GM12878 (cell line): ENCODE data around the gene FGFRL1. TPM values are rescaled to one million over a fixed set of nuclear protein-coding genes. Genes with fewer than 3 reads are reported as not detected.
A peak's percentile ranks its signal among the peaks of the same experiment; 100 is the strongest.

ENCODE experiments used
- ATAC-seq: fragments of 200-7000 bp; cut with Tn5 transposase; 3 replicates; pipeline ENCODE4 v1.9.1; 2020; ENCODE audit warnings: mild to moderate bottlenecking, moderate library complexity
- BruUV-seq: library from RNA; stranded (reverse); fragments of 400-500 nt; replicated peaks from 2 replicates; lab custom pipeline; 2021; lab: Mats Ljungman, UMichigan
- CTCF ChIA-PET: fragments of 300-600 bp; sonication (Branson Sonifier 250); formaldehyde crosslinking; extraction: SDS; loops from one replicate; lab custom pipeline; 2021; ENCODE audit warnings: inconsistent platforms; lab: Yijun Ruan, JAX
- POLR2A ChIA-PET: fragments of 350-600 bp; formaldehyde crosslinking; extraction: SDS; loops from one replicate; lab custom pipeline; 2021; ENCODE audit warnings: inconsistent platforms; lab: Charles Lee
- RAD21 ChIA-PET: fragments of 300-600 bp; sonication (Branson Sonifier 250); formaldehyde crosslinking; loops from one replicate; lab custom pipeline; 2023; ENCODE audit warnings: antibody characterized with exemption; ENCODE audit not compliant: unreplicated experiment; lab: Charles Lee
- SMC1A ChIA-PET: fragments of 300-600 bp; sonication (Branson Sonifier 250); formaldehyde crosslinking; loops from one replicate; lab custom pipeline; 2023; ENCODE audit not compliant: unreplicated experiment, uncharacterized antibody; lab: Charles Lee
- DNase-seq: peaks from one replicate; pipeline ENCODE4 v3.0.0-alpha.2; 2011; ENCODE audit warnings: low read depth, low spot score
- FAIRE-seq: peaks from 3 replicates; lab custom pipeline; 2011; peaks lifted over from hg19 to GRCh38; lab: Jason Lieb, UNC
- H2AFZ ChIP-seq: 2 replicates; pipeline ENCODE4 v1.6.0; 2011; ENCODE audit warnings: low read depth, low read length, control low read depth; ENCODE audit not compliant: control insufficient read depth
- H3K27ac ChIP-seq: 2 replicates; pipeline ENCODE4 v1.5.1; 2011; ENCODE audit warnings: control low read depth; ENCODE audit not compliant: control insufficient read depth, insufficient read depth
- H3K27me3 ChIP-seq, 2 experiments: replicated peaks in 1 of 2; 2 replicates each; pipeline versions ENCODE4 v1.6.0 to v1.6.1; 2011; ENCODE audit warnings: low read length in 1 of 2; ENCODE audit not compliant: control insufficient read depth in 2 of 2, insufficient read depth in 2 of 2
- H3K36me3 ChIP-seq, 2 experiments: 2 replicates each; pipeline ENCODE4 v1.5.1; 2011; ENCODE audit warnings: low read length in 1 of 2; ENCODE audit not compliant: control insufficient read depth in 2 of 2, insufficient read depth in 2 of 2
- H3K4me1 ChIP-seq: 2 replicates; pipeline ENCODE4 v1.6.1; 2011; ENCODE audit warnings: mild to moderate bottlenecking, low read length, moderate library complexity, mixed read lengths; ENCODE audit not compliant: control insufficient read depth, insufficient read depth
- H3K4me2 ChIP-seq: 2 replicates; pipeline ENCODE4 v1.6.0; 2011; ENCODE audit warnings: control low read depth; ENCODE audit not compliant: control insufficient read depth, insufficient read depth
- H3K4me3 ChIP-seq: fragments of 200-600 bp; sonication (generic); 2 replicates; pipeline ENCODE4 v1.5.1; 2016
- H3K79me2 ChIP-seq: 2 replicates; pipeline ENCODE4 v1.6.0; 2011; ENCODE audit warnings: low read length; ENCODE audit not compliant: control insufficient read depth, insufficient read depth
- H3K9ac ChIP-seq: 2 replicates; pipeline ENCODE4 v1.8.0; 2011; ENCODE audit warnings: low read length, control low read depth, mixed read lengths; ENCODE audit not compliant: control insufficient read depth, insufficient read depth
- H3K9me3 ChIP-seq: replicated peaks from 3 replicates; pipeline ENCODE4 v1.5.1; 2011; ENCODE audit warnings: mild to moderate bottlenecking, low read length; ENCODE audit not compliant: control insufficient read depth, insufficient read depth
- H4K20me1 ChIP-seq: 2 replicates; pipeline ENCODE4 v1.6.0; 2011; ENCODE audit not compliant: control insufficient read depth, insufficient read depth
- BACH1 ChIP-seq: fragments of 450-650 bp; IDR thresholded peaks from 2 replicates; pipeline ENCODE4 v1.6.1; 2017; ENCODE audit warnings: mild to moderate bottlenecking, borderline replicate concordance
- CEBPB ChIP-seq, 2 experiments: fragments of 150-350 bp in 1 of 2; IDR thresholded peaks; 2 replicates each; pipeline ENCODE4 v1.6.1; 2012 to 2014; ENCODE audit warnings: low read depth in 2 of 2, low read length in 2 of 2, borderline replicate concordance in 1 of 2, inconsistent platforms in 1 of 2
- ETV6 ChIP-seq, 2 experiments: fragments of 450-650 bp in 1 of 2; IDR thresholded peaks in 1 of 2; conservative IDR thresholded peaks in 1 of 2; 2 replicates each; pipeline ENCODE4 v1.6.1; 2014; ENCODE audit warnings: antibody characterized with exemption in 1 of 2, borderline replicate concordance in 1 of 2, low read depth in 1 of 2, mild to moderate bottlenecking in 1 of 2, moderate library complexity in 1 of 2
- FOXM1 ChIP-seq: IDR thresholded peaks from 2 replicates; pipeline ENCODE4 v1.6.1; 2012; ENCODE audit warnings: low read depth, mild to moderate bottlenecking, inconsistent platforms, low read length, moderate library complexity
- HDAC6 ChIP-seq: fragments of 200-600 bp; sonication (generic); IDR thresholded peaks from one replicate; pipeline ENCODE4 v1.8.0; 2017; ENCODE audit warnings: antibody characterized with exemption; ENCODE audit not compliant: unreplicated experiment
- KAT2A ChIP-seq: conservative IDR thresholded peaks from 2 replicates; pipeline ENCODE4 v1.6.1; 2011; ENCODE audit warnings: low read depth, low read length; ENCODE audit not compliant: control insufficient read depth
- NR2C2 ChIP-seq: IDR thresholded peaks from 2 replicates; pipeline ENCODE4 v1.6.1; 2011; ENCODE audit warnings: borderline replicate concordance, low read depth; ENCODE audit not compliant: control insufficient read depth, insufficient read length
- POLR2AphosphoS2 ChIP-seq: IDR thresholded peaks from 2 replicates; pipeline ENCODE4 v1.6.1; 2011; ENCODE audit warnings: low read depth, mild to moderate bottlenecking, low read length, improper control_type of control experiment, moderate library complexity
- RAD51 ChIP-seq: fragments of 450-650 bp; IDR thresholded peaks from 2 replicates; pipeline ENCODE4 v1.6.1; 2016; ENCODE audit warnings: moderate library complexity, mild to moderate bottlenecking, inconsistent platforms
- RCOR1 ChIP-seq: conservative IDR thresholded peaks from 2 replicates; pipeline ENCODE4 v1.6.1; 2012; ENCODE audit warnings: low read depth, low read length, improper control_type of control experiment
- RUNX3 ChIP-seq: IDR thresholded peaks from 2 replicates; pipeline ENCODE4 v1.6.1; 2012; ENCODE audit warnings: low read length, inconsistent platforms
- STAT3 ChIP-seq: IDR thresholded peaks from 2 replicates; pipeline ENCODE4 v1.6.1; 2011; ENCODE audit warnings: low read depth, low read length, improper control_type of control experiment
- TBL1XR1 ChIP-seq: IDR thresholded peaks from 2 replicates; pipeline ENCODE4 v1.6.1; 2012; ENCODE audit warnings: low read depth, low read length, improper control_type of control experiment
- TCF12 ChIP-seq: IDR thresholded peaks from 2 replicates; pipeline ENCODE4 v1.6.1; 2011; ENCODE audit warnings: low read depth, mild to moderate bottlenecking, low read length
- YBX1 ChIP-seq: fragments of 450-650 bp; IDR thresholded peaks from 2 replicates; pipeline ENCODE4 v1.6.1; 2016; ENCODE audit warnings: antibody characterized with exemption
- ZBED1 ChIP-seq: IDR thresholded peaks from 2 replicates; pipeline ENCODE4 v1.6.1; 2016; ENCODE audit warnings: borderline replicate concordance
- ZZZ3 ChIP-seq: IDR thresholded peaks from 2 replicates; pipeline ENCODE4 v1.6.1; 2011; ENCODE audit warnings: low read depth; ENCODE audit not compliant: control insufficient read depth, insufficient read length
- WGBS: methylation state at CpG from one replicate; pipeline ENCODE4 v1.1.6; 2016; ENCODE audit warnings: low lambda C conversion rate; ENCODE audit not compliant: insufficient replicate concordance, insufficient coverage; ENCODE audit errors: missing lambda C conversion rate; 5-methylcytosine and 5-hydroxymethylcytosine counted together
- in situ Hi-C: fragments of 300-500 bp; cut with MboI; formaldehyde crosslinking; loops from 9 replicates; pipeline ENCODE4 v1.14.3; 2018; ENCODE audit warnings: mixed read lengths
- intact Hi-C: fragments of 100-400 bp; cut with micrococcal nuclease; formaldehyde crosslinking; loops from one replicate; pipeline ENCODE4 v1.14.2; 2022; ENCODE audit not compliant: unreplicated experiment
- polyA plus RNA-seq, 11 experiments: library from polyadenylated mRNA; depleted of rRNA in 4 of 11; unstranded in 6 of 11; stranded (reverse) in 5 of 11; fragments of >200 nt; fragmentation: Nextera tagmentation in 4 of 11; fragmentation: Illumina TruSeq in 1 of 11; extraction: Ambion mirVana in 4 of 11; extraction: Trizol in 1 of 11; gene quantifications; 1 replicate in 1 of 11; 2 replicates in 10 of 11; pipeline versions ENCODE4 v1.2.1 to v1.2.3, GENCODE V29; 2011 to 2016; ENCODE audit warnings: inconsistent platforms in 2 of 11, missing spikeins in 2 of 11, low read depth in 1 of 11
- total RNA-seq, 4 experiments: library from RNA; depleted of rRNA in 3 of 4; stranded (reverse); fragments of >200 nt in 3 of 4; fragmentation: Illumina TruSeq in 1 of 4; extraction: Trizol in 1 of 4; gene quantifications; 2 replicates each; pipeline versions ENCODE4 v1.2.1 to v1.2.3, GENCODE V29; 2013 to 2021
- TF ChIP-seq, protein P1 (sequence below): fragments of 450-650 bp; IDR thresholded peaks from 2 replicates; pipeline ENCODE4 v1.6.1; 2016; ENCODE audit warnings: mild to moderate bottlenecking, moderate library complexity, borderline replicate concordance
- TF ChIP-seq, protein P2 (sequence below): fragments of 450-650 bp; IDR thresholded peaks from 2 replicates; pipeline ENCODE4 v1.6.1; 2016; ENCODE audit warnings: mild to moderate bottlenecking

FGFRL1 gene
- total and polyA plus RNA-seq, 10 of the 15 experiments (the other 5 are each of a cell fraction or from before 2014, with no cell fraction given), result 0.02 to 1.5 (median 0.29) TPM; not detected in 2

DNA sequence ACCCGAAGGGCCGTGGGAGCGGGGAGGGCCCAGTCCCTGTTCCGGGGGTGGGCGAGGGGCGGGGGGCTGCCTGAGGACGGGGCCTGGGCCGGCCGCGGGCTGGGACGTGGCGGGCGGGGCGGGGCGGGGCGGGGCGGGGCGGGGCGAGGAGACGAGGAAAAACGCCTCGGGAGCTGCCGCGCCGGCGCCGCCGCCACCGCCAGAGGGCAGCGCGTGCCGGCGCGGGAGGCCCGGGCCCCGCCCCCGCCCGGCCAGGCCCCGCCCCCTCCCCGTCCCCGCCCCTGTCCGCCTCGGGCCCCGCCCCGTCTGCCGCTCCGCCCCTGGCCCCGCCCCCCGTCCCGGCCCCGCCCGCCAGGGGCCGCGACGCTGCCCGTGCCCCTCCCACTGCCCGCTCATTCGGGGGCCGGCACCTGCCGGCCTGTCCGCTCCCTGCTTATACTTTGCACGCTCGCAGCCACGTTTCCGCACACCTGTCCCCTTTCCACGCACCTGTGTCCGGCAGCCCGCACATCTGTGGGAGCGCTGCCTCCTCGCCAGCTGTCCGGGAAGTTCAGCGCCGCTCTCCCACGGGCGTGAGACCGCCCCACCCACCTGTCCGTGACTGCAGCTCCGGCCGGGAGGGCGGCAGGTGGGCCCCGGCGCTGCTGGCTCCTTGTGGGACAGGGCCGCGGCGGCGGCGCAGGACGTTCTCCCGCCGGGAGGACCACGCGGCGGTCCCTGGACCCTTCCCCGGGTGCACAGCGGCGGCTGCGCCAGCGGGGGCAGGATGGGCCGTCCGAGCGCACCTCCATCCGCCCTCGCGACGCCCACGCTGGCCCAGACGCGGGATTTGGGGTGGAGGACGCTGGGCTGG is 1.7 kb upstream of the FGFRL1 start:
- H4K20me1 ChIP-seq, result no peaks in the 10 kb centered on the region; the same call in 1 of the 2 replicates
- RAD21 ChIA-PET, result no interaction called here
- peak overlapping the region; percentile 98 for H3K4me2 ChIP-seq
- intact Hi-C loops (loop anchor here (2.0 kb wide), 1 partner anchor 337 kb away; the partner anchor contains the start of gene UVSSA), in situ Hi-C loops (loop anchor here (5.0 kb wide), 1 partner anchor 343 kb away; no protein-coding TSS in a partner anchor)
- no peak overlapping the region for H3K9ac ChIP-seq
- SMC1A ChIA-PET, result no interaction called here
- no peaks in the 10 kb centered on the region; the same call in 2 of the 3 replicates for H3K9me3 ChIP-seq
- DNase-seq (no peak), ATAC-seq (peak; percentile 67), FAIRE-seq (no peak)
- peak overlapping the region; percentile 93 for H2AFZ ChIP-seq
- no peaks in the 10 kb centered on the region for H3K36me3 ChIP-seq
- peak overlapping the region; percentile 75; the same call in 1 of the 2 replicates for H3K4me3 ChIP-seq
- no peaks in the 10 kb centered on the region for H3K79me2 ChIP-seq
- under 1% methylated on average over 44 of the region's 109 CpGs for WGBS
- CTCF ChIA-PET, result no interaction called here
- H3K27me3 ChIP-seq, result peaks cover 0 to 5% of the 10 kb centered on the region in 2 experiments; a peak in 3 of 4 replicates
- no TSS peak for BruUV-seq
- H3K27ac ChIP-seq, result no peak overlapping the region
- POLR2A ChIA-PET, result no interaction called here
- peaks cover 11% of the 10 kb centered on the region for H3K4me1 ChIP-seq
- TF ChIP-seq YBX1 (no peak), KAT2A (no peak), CEBPB (IDR thresholded peaks at IDR 0.05; ENCODE audit: borderline replicate concordance in 1 of 2, low read depth in 2 of 2, low read length in 2 of 2) (no peak), ZZZ3 (no peak), POLR2AphosphoS2 (no peak), STAT3 (no peak), RAD51 (no peak), RUNX3 (no peak), NR2C2 (no peak), RCOR1 (no peak), TCF12 (peak; percentile 33; the same call in 1 of the 2 replicates), ZBED1 (no peak), FOXM1 (no peak), BACH1 (peak; percentile 22; the same call in 1 of the 2 replicates), TBL1XR1 (no peak), ETV6 (conservative IDR thresholded peaks at IDR 0.05 in 1 of 2, IDR thresholded peaks at IDR 0.05 in 1 of 2; ENCODE audit: borderline replicate concordance in 1 of 2, low read depth in 1 of 2) (no peak), HDAC6 (no peak)
- TF ChIP-seq, protein P1, sequence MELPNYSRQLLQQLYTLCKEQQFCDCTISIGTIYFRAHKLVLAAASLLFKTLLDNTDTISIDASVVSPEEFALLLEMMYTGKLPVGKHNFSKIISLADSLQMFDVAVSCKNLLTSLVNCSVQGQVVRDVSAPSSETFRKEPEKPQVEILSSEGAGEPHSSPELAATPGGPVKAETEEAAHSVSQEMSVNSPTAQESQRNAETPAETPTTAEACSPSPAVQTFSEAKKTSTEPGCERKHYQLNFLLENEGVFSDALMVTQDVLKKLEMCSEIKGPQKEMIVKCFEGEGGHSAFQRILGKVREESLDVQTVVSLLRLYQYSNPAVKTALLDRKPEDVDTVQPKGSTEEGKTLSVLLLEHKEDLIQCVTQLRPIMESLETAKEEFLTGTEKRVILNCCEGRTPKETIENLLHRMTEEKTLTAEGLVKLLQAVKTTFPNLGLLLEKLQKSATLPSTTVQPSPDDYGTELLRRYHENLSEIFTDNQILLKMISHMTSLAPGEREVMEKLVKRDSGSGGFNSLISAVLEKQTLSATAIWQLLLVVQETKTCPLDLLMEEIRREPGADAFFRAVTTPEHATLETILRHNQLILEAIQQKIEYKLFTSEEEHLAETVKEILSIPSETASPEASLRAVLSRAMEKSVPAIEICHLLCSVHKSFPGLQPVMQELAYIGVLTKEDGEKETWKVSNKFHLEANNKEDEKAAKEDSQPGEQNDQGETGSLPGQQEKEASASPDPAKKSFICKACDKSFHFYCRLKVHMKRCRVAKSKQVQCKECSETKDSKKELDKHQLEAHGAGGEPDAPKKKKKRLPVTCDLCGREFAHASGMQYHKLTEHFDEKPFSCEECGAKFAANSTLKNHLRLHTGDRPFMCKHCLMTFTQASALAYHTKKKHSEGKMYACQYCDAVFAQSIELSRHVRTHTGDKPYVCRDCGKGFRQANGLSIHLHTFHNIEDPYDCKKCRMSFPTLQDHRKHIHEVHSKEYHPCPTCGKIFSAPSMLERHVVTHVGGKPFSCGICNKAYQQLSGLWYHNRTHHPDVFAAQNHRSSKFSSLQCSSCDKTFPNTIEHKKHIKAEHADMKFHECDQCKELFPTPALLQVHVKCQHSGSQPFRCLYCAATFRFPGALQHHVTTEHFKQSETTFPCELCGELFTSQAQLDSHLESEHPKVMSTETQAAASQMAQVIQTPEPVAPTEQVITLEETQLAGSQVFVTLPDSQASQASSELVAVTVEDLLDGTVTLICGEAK, result no peak
- TF ChIP-seq, protein P2, sequence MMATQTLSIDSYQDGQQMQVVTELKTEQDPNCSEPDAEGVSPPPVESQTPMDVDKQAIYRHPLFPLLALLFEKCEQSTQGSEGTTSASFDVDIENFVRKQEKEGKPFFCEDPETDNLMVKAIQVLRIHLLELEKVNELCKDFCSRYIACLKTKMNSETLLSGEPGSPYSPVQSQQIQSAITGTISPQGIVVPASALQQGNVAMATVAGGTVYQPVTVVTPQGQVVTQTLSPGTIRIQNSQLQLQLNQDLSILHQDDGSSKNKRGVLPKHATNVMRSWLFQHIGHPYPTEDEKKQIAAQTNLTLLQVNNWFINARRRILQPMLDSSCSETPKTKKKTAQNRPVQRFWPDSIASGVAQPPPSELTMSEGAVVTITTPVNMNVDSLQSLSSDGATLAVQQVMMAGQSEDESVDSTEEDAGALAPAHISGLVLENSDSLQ, result no peak
